H1 (cell line): ENCODE measurements around the gene TSSC4. TPM values are rescaled to one million over a fixed set of nuclear protein-coding genes. Genes with fewer than 3 reads are reported as not detected.

Source experiments
- CTCF ChIA-PET: fragments of 300-600 bp; sonication (Branson Sonifier 250); formaldehyde crosslinking; loops from one replicate; lab custom pipeline; 2021; ENCODE audit not compliant: partially characterized antibody; lab: Charles Lee
- POLR2A ChIA-PET: fragments of 300-600 bp; sonication (Branson Sonifier 250); formaldehyde crosslinking; loops from one replicate; lab custom pipeline; 2021; ENCODE audit warnings: inconsistent platforms; ENCODE audit not compliant: partially characterized antibody; lab: Charles Lee
- DNase-seq, 2 experiments: peaks; one replicate each; pipeline versions ENCODE4 v3.0.0 to v3.0.0-alpha.2; 2010 to 2022; ENCODE audit warnings: low spot score in 2 of 2, low read depth in 1 of 2, mixed read lengths in 1 of 2
- FAIRE-seq: peaks from 2 replicates; lab custom pipeline; 2011; peaks lifted over from hg19 to GRCh38; lab: Jason Lieb, UNC
- H2AFZ ChIP-seq: 2 replicates; pipeline ENCODE4 v1.8.1; 2012; ENCODE audit warnings: low read length, inconsistent platforms
- H2AK5ac ChIP-seq: 2 replicates; pipeline ENCODE4 v1.6.1; 2013; ENCODE audit warnings: low read depth, low read length
- H2BK120ac ChIP-seq: replicated peaks from 2 replicates; pipeline ENCODE3; 2013; ENCODE audit warnings: low read depth, low read length, inconsistent platforms
- H2BK12ac ChIP-seq: 2 replicates; pipeline ENCODE4 v1.6.1; 2013; ENCODE audit warnings: low read depth, low read length
- H2BK15ac ChIP-seq: 2 replicates; pipeline ENCODE4 v1.6.1; 2013; ENCODE audit warnings: low read length
- H2BK20ac ChIP-seq: 2 replicates; pipeline ENCODE4 v1.6.1; 2013; ENCODE audit warnings: low read length
- H2BK5ac ChIP-seq: 2 replicates; pipeline ENCODE4 v1.6.1; 2013; ENCODE audit warnings: low read depth, low read length
- H3K14ac ChIP-seq: 2 replicates; pipeline ENCODE4 v1.6.1; 2013; ENCODE audit warnings: inconsistent platforms; ENCODE audit not compliant: insufficient read length
- H3K18ac ChIP-seq: 2 replicates; pipeline ENCODE4 v1.6.1; 2013; ENCODE audit warnings: low read length; ENCODE audit errors: extremely low read depth
- H3K23ac ChIP-seq: 2 replicates; pipeline ENCODE4 v1.6.1; 2013; ENCODE audit warnings: inconsistent platforms; ENCODE audit not compliant: insufficient read length
- H3K23me2 ChIP-seq: 2 replicates; pipeline ENCODE4 v1.6.1; 2013; ENCODE audit warnings: low read depth, low read length
- H3K27ac ChIP-seq: 2 replicates; pipeline ENCODE4 v1.6.1; 2011; ENCODE audit warnings: low read depth, low read length, inconsistent platforms
- H3K27me3 ChIP-seq, 4 experiments: replicated peaks in 1 of 4; 1 replicate in 1 of 4; 2 replicates in 3 of 4; pipeline versions ENCODE4 v1.6.1 to v1.8.1; 2011 to 2013; ENCODE audit warnings: low read length in 3 of 4, mild to moderate bottlenecking in 3 of 4, inconsistent platforms in 2 of 4, mixed read lengths in 2 of 4, moderate library complexity in 1 of 4; ENCODE audit not compliant: control insufficient read depth in 3 of 4, insufficient read depth in 3 of 4; ENCODE audit errors: extremely low read depth in 1 of 4
- H3K36me3 ChIP-seq, 4 experiments: 2 replicates each; pipeline versions ENCODE4 v1.6.1 to v1.8.1; 2011 to 2013; ENCODE audit warnings: mild to moderate bottlenecking in 4 of 4, low read length in 3 of 4, moderate library complexity in 2 of 4, control low read depth in 1 of 4, inconsistent platforms in 1 of 4; ENCODE audit not compliant: insufficient read depth in 4 of 4, control insufficient read depth in 2 of 4
- H3K4ac ChIP-seq: replicated peaks from 2 replicates; pipeline ENCODE3; 2013; ENCODE audit warnings: low read length, low read depth, mixed read lengths, inconsistent platforms; ENCODE audit not compliant: insufficient read length
- H3K4me1 ChIP-seq, 4 experiments: replicated peaks in 1 of 4; 1 replicate in 1 of 4; 2 replicates in 3 of 4; pipeline versions ENCODE4 v1.6.1 to v1.8.1; 2011 to 2013; ENCODE audit warnings: low read length in 3 of 4, inconsistent platforms in 2 of 4, mixed read lengths in 1 of 4; ENCODE audit not compliant: insufficient read depth in 4 of 4, control insufficient read depth in 3 of 4
- H3K4me2 ChIP-seq, 2 experiments: 2 replicates each; pipeline versions ENCODE4 v1.6.1 to v1.8.1; 2011 to 2013; ENCODE audit warnings: low read depth in 2 of 2, low read length in 2 of 2, control low read depth in 1 of 2, inconsistent platforms in 1 of 2, mild to moderate bottlenecking in 1 of 2; ENCODE audit not compliant: insufficient read depth in 1 of 2
- H3K4me3 ChIP-seq, 4 experiments: fragments of 200-600, 300-600 bp in 1 of 4; sonication (generic), shearing (Covaris generic), sonication (Bioruptor Twin) in 1 of 4; 2 replicates each; pipeline versions ENCODE4 v1.5.1 to v1.8.1; 2011 to 2016; ENCODE audit warnings: low read length in 4 of 4, low read depth in 3 of 4, control low read depth in 2 of 4, inconsistent platforms in 2 of 4, mild to moderate bottlenecking in 2 of 4, mixed read lengths in 1 of 4, moderate library complexity in 1 of 4; ENCODE audit not compliant: insufficient read depth in 2 of 4; ENCODE audit errors: extremely low read depth in 1 of 4
- H3K56ac ChIP-seq: replicated peaks from 2 replicates; pipeline ENCODE3; 2013; ENCODE audit warnings: low read depth, mild to moderate bottlenecking, mixed read lengths, low read length, inconsistent platforms; ENCODE audit not compliant: insufficient read length
- H3K79me1 ChIP-seq: 2 replicates; pipeline ENCODE4 v1.6.1; 2013; ENCODE audit warnings: low read depth, low read length, control low read depth
- H3K79me2 ChIP-seq, 2 experiments: 2 replicates each; pipeline versions ENCODE4 v1.6.1 to v1.8.1; 2012 to 2013; ENCODE audit warnings: low read length in 2 of 2, mild to moderate bottlenecking in 2 of 2, inconsistent platforms in 1 of 2; ENCODE audit not compliant: insufficient read depth in 2 of 2, control insufficient read depth in 1 of 2
- H3K9ac ChIP-seq, 4 experiments: replicated peaks in 1 of 4; 1 replicate in 1 of 4; 2 replicates in 3 of 4; pipeline versions ENCODE4 v1.6.1 to v1.8.1; 2011 to 2013; ENCODE audit warnings: low read depth in 3 of 4, low read length in 3 of 4, control low read depth in 2 of 4, mild to moderate bottlenecking in 2 of 4, moderate library complexity in 2 of 4, inconsistent platforms in 1 of 4; ENCODE audit errors: extremely low read depth in 1 of 4
- H3K9me3 ChIP-seq, 2 experiments: 2 replicates each; pipeline versions ENCODE4 v1.6.1 to v1.8.1; 2012 to 2013; ENCODE audit warnings: mild to moderate bottlenecking in 2 of 2, moderate library complexity in 2 of 2, control low read depth in 1 of 2, inconsistent platforms in 1 of 2, low read depth in 1 of 2, low read length in 1 of 2, mixed read lengths in 1 of 2; ENCODE audit not compliant: insufficient read depth in 2 of 2
- H4K20me1 ChIP-seq, 2 experiments: replicated peaks in 1 of 2; 2 replicates each; pipeline versions ENCODE3 to v1.8.1; 2011 to 2013; ENCODE audit warnings: inconsistent platforms in 2 of 2, low read length in 2 of 2, mild to moderate bottlenecking in 1 of 2; ENCODE audit not compliant: insufficient read depth in 2 of 2, control insufficient read depth in 1 of 2
- H4K5ac ChIP-seq: 2 replicates; pipeline ENCODE4 v1.6.1; 2013; ENCODE audit warnings: low read length, low read depth, mixed read lengths, inconsistent platforms; ENCODE audit not compliant: insufficient read length
- H4K8ac ChIP-seq: 2 replicates; pipeline ENCODE4 v1.8.0; 2013; ENCODE audit warnings: mild to moderate bottlenecking, moderate library complexity, low read length, inconsistent platforms; ENCODE audit not compliant: insufficient read depth; ENCODE audit errors: extremely low read depth
- H4K91ac ChIP-seq: replicated peaks from 2 replicates; pipeline ENCODE3; 2013; ENCODE audit warnings: low read length, mixed read lengths, inconsistent platforms; ENCODE audit not compliant: insufficient read length
- ASH2L ChIP-seq: fragments of 200-600, 300-600 bp; sonication (generic); IDR thresholded peaks from one replicate; pipeline ENCODE4 v1.7.1; 2017; ENCODE audit warnings: low read length
- FOSL1 ChIP-seq: IDR thresholded peaks from 2 replicates; pipeline ENCODE4 v1.6.1; 2011; ENCODE audit warnings: mild to moderate bottlenecking, low read depth, low read length, moderate library complexity; ENCODE audit not compliant: insufficient read depth
- MAFK ChIP-seq: IDR thresholded peaks from 2 replicates; pipeline ENCODE4 v1.6.1; 2012; ENCODE audit warnings: low read depth, mild to moderate bottlenecking, improper control_type of control experiment, low read length
- NANOG ChIP-seq: IDR thresholded peaks from 2 replicates; pipeline ENCODE4 v1.6.1; 2011; ENCODE audit warnings: low read length, low read depth, mild to moderate bottlenecking, inconsistent platforms; ENCODE audit not compliant: insufficient read depth, poor library complexity, severe bottlenecking
- NRF1 ChIP-seq: IDR thresholded peaks from 2 replicates; pipeline ENCODE4 v1.6.1; 2011; ENCODE audit warnings: mild to moderate bottlenecking, low read depth, low read length, improper control_type of control experiment
- POLR2A ChIP-seq, 2 experiments: IDR thresholded peaks; 1 replicate in 1 of 2; 2 replicates in 1 of 2; pipeline ENCODE4 v1.6.1; 2011; ENCODE audit warnings: low read depth in 2 of 2, low read length in 2 of 2, mild to moderate bottlenecking in 2 of 2; ENCODE audit errors: control extremely low read depth in 1 of 2
- RXRA ChIP-seq: IDR thresholded peaks from 2 replicates; pipeline ENCODE4 v1.6.1; 2011; ENCODE audit warnings: low read depth, mild to moderate bottlenecking, low read length, moderate library complexity; ENCODE audit not compliant: insufficient read depth
- SP2 ChIP-seq: IDR thresholded peaks from 2 replicates; pipeline ENCODE4 v1.6.1; 2012; ENCODE audit warnings: mild to moderate bottlenecking, low read length, inconsistent platforms
- TBP ChIP-seq: IDR thresholded peaks from 2 replicates; pipeline ENCODE4 v1.6.1; 2011; ENCODE audit warnings: low read depth, low read length, improper control_type of control experiment
- WGBS, 2 experiments: shearing (Covaris generic) in 1 of 2; methylation state at CpG; one replicate each; pipeline versions ENCODE4 v1.1.6 to v1.1.7; 2013 to 2015; ENCODE audit warnings: low lambda C conversion rate in 2 of 2, mixed read lengths in 2 of 2, inconsistent platforms in 1 of 2, low coverage in 1 of 2, missing lambda C conversion rate in 1 of 2; ENCODE audit not compliant: insufficient replicate concordance in 2 of 2, insufficient coverage in 1 of 2, insufficient read length in 1 of 2; ENCODE audit errors: extremely low coverage in 1 of 2, missing lambda C conversion rate in 1 of 2; 5-methylcytosine and 5-hydroxymethylcytosine counted together
- polyA plus RNA-seq, 7 experiments: library from polyadenylated mRNA; depleted of rRNA in 3 of 7; stranded (reverse) in 5 of 7; unstranded in 2 of 7; fragments of >200 nt in 5 of 7; fragments of 200-250 nt in 2 of 7; gene quantifications; 1 replicate in 5 of 7; 2 replicates in 1 of 7; 4 replicates in 1 of 7; pipeline versions ENCODE4 v1.2.1 to v1.2.3, GENCODE V29; 2011 to 2013; ENCODE audit warnings: missing spikeins in 2 of 7, mixed read lengths in 2 of 7
- total RNA-seq: library from RNA; stranded (reverse); fragmentation: NEBNext Ultra II Directional; extraction: Animal tissue kit (Norgen Biotek cat#: 25700); gene quantifications from 2 replicates; pipeline ENCODE4 v1.2.1, GENCODE V29; 2021
- TF ChIP-seq, protein P1 (sequence below): IDR thresholded peaks from 2 replicates; pipeline ENCODE4 v1.6.1; 2012; ENCODE audit warnings: low read length, inconsistent platforms

TSSC4 gene
- total and polyA plus RNA-seq, 2 of the 8 experiments (the other 6 are each of a cell fraction or from before 2014, with no cell fraction given), result 34.0 to 39.3 TPM

DNA sequence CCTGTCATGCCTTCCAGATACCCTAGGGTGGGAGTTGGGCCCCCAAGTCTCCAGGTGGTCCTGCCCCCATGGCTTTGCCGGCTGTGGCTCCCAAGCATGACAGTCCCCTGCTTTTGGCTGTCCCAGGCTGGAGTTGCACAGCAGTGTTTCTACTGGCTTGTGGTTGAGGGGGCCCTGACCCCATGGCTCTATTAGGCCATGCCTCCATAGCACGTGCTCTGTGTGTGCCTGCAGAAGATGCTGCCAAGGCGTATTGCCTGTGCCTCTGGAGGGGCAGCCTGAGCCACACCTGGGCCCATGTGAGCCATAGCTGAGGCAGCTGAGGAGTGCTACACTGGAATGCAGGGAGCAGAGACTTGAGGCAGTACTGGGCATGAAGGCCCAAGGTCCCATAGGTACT, 48.8 kb upstream of the TSSC4 start:
- DNase-seq (no peak), FAIRE-seq (no peak)
- CTCF ChIA-PET, result no interaction called here
- Histone ChIP-seq H4K5ac (no peak overlapping the region), H4K91ac (no peak overlapping the region), H3K27ac (no peak overlapping the region), H3K14ac (no peak overlapping the region), H2BK5ac (no peak overlapping the region), H3K4ac (no peak overlapping the region), H3K4me3 (no peak overlapping the region), H4K20me1 (no peaks in the 10 kb centered on the region), H3K9ac (no peak overlapping the region), H3K4me1 (no peaks in the 10 kb centered on the region), H3K79me1 (no peaks in the 10 kb centered on the region), H3K23me2 (no peaks in the 10 kb centered on the region), H2AK5ac (no peak overlapping the region), H3K23ac (no peak overlapping the region), H2BK12ac (no peak overlapping the region), H2BK120ac (no peak overlapping the region), H3K56ac (no peak overlapping the region), H3K27me3 (no peaks in the 10 kb centered on the region), H3K9me3 (peaks cover 19 to 48% of the 10 kb centered on the region in 2 experiments; a peak in 3 of 4 replicates), H3K36me3 (no peaks in the 10 kb centered on the region), H3K4me2 (no peak overlapping the region), H2BK15ac (no peak overlapping the region), H3K79me2 (no peaks in the 10 kb centered on the region), H2BK20ac (no peak overlapping the region), H4K8ac (no peak overlapping the region), H3K18ac (no peak overlapping the region), H2AFZ (no peak overlapping the region)
- WGBS, 2 experiments, result 74% methylated on average over 3 of the region's 3 CpGs; no CpG with 5 or more reads in 1 of the 2 experiments
- POLR2A ChIA-PET, result interaction anchor here (0.8 kb wide), 1 partner anchor 10 kb away, joined by 3 read pairs; no protein-coding TSS in a partner anchor
- TF ChIP-seq MAFK (no peak), TBP (no peak), RXRA (no peak), NANOG (no peak), ASH2L (no peak), SP2 (no peak), NRF1 (no peak), FOSL1 (no peak), POLR2A (IDR thresholded peaks at IDR 0.05; ENCODE audit: control extremely low read depth in 1 of 2, low read depth in 2 of 2, low read length in 2 of 2) (no peak)
- TF ChIP-seq, protein P1, sequence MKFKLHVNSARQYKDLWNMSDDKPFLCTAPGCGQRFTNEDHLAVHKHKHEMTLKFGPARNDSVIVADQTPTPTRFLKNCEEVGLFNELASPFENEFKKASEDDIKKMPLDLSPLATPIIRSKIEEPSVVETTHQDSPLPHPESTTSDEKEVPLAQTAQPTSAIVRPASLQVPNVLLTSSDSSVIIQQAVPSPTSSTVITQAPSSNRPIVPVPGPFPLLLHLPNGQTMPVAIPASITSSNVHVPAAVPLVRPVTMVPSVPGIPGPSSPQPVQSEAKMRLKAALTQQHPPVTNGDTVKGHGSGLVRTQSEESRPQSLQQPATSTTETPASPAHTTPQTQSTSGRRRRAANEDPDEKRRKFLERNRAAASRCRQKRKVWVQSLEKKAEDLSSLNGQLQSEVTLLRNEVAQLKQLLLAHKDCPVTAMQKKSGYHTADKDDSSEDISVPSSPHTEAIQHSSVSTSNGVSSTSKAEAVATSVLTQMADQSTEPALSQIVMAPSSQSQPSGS, result no peak
